T-helper 9 cell (primary cell): ENCODE data around the gene GIN1.
A peak's percentile ranks its signal among the peaks of the same experiment; 100 is the strongest.
"Not testable (repeated sequence)": the region's sequence is repeated elsewhere in the genome, so short reads cannot be mapped to it uniquely, and the experiment has no call there.

Experiments
- DNase-seq: peaks from one replicate; pipeline ENCODE4 v3.0.0-alpha.2; 2020
- total RNA-seq, 2 donors: gene quantifications; one replicate each; lab custom pipeline; 2026; lab: John Stamatoyannopoulos, UW

Gene GIN1
- 7.2 to 18.4 reads per million in 2 donors for total RNA-seq

DNA sequence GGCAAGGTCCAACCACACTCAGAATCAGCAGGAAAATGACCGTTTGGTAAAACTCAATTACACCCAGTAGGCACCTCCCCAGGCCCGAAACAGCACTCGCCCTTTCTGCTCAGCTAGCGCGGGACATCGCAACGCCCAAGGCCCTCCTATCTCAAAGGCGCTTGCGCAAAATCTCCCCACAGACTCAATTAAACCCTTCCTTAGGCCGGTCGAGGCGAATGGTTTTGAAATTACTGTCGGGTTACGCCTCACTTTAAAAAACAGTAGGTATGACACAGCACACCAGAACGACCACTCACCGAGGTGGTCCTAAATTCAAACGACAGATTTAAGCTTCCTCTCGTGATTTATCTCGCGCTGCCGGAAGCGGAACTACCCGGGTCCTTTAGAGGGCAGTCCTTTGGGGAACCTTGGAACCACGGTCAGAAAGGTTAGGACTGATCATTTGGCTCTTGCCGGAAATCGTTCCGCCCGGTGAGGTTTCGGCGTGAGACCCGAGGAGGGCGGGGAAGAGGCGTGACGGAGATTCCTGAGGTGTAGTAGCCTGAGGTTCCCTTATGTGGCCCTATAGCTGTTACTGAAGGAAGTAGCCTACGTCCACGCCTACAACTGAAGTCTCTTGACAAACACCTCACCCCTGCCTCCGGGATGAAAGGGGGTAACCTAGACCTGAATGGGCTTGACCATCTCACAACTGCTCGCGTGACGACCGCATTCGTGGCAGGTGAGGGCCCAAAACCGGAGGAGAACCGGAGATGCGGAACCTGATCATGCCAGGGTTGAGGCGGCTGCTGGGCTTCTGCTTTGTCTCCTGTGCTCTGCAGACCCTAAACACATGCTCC, at the start of gene GIN1, which contains the start of gene PPIP5K2:
TSS of gene GIN1 (minus strand) at position 374 of the 842 bp plus-strand sequence. CDS start 11,431 bp downstream, outside the sequence.
TSS of gene PPIP5K2 (plus strand) at position 537 of the 842 bp plus-strand sequence. CDS start 9,289 bp downstream, outside the sequence.
- DNase-seq, result peak; percentile 94

GRCh38 chr5:103166706-103167105, 46.8 kb upstream of the GIN1 start:
- DNase-seq, result no peak

GRCh38 chr5:103151156-103151555, 31.2 kb upstream of the GIN1 start:
- no peak for DNase-seq

DNA sequence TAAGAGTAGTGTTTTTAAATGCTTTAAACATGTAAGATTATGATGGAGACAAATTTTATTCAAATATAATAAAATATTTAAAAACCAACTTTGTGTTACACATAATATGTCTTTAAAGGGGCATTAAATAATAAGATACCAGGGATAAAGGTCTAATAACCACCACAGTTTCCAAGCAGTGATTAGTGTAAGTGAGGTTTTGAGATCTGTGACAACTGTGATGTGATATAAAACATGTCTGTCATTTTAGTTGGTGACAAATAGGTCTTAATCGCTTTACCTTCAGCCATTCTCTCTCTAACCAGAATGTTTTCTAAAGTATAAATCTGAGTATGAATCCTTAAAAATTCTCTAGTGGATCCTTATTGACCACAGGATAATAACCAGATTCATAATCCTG, 28.3 kb upstream of the GIN1 start:
- DNase-seq, result no peak

- no peak for DNase-seq
These were observed 25.3 kb upstream of the GIN1 start for GRCh38 chr5:103145196-103145595.

DNA sequence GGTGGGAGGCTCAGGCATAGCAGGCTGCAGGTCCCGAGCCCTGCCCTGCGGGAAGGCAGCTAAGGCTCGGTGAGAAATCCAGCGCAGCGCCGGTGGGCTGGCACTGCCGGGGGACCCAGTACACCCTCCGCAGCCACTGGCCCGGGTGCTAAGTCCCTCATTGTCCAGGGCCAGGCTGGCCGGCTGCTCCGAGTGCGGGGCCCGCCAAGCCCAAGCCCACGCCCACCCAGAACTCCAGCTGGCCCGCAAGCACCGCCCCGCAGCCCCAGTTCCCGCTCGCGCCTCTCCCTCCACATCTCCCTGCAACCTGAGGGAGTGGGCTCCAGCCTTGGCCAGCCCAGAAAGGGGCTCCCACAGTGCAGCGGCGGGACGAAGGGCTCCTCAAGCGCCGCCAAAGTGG, 22.2 kb upstream of the GIN1 start:
- DNase-seq, result not testable (repeated sequence)

GRCh38 chr5:103139264-103139865, 19.4 kb upstream of the GIN1 start:
- DNase-seq, result peak; percentile 80

- no peak for DNase-seq
These were observed 18.3 kb upstream of the GIN1 start for GRCh38 chr5:103138202-103138690.

- no peak for DNase-seq
These were observed 15.5 kb upstream of the GIN1 start for GRCh38 chr5:103135461-103135860.

- DNase-seq, result no peak
These were observed 13.3 kb upstream of the GIN1 start for GRCh38 chr5:103133231-103133630.

- DNase-seq, result no peak
These were observed 12.7 kb upstream of the GIN1 start for GRCh38 chr5:103132684-103133083.

GRCh38 chr5:103128202-103128601, 8.3 kb upstream of the GIN1 start:
- DNase-seq, result no peak

DNA sequence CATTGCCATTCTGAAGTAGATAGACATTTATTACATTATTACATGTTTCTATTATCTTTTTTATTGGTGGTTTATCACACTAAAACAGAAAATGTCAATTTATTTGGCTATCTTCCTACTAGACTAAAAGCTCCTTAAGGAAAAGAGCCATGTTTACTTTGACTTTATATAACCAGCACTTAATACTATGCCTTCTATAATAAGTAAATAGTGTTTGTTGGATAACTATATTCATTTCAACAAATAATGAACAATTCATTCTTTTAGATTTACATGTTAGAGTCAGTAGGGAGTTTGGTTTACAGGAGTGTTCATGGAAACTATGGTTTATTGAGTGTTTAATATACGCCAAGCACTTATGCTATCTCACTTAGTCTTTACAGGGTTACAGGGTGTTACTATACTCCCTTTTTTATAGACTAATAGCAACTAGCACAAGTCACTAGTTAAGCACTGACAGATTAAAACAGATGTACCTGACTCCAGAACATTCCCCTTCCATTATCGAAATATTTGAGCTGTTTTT, 7.4 kb upstream of the GIN1 start:
- no peak for DNase-seq

DNA sequence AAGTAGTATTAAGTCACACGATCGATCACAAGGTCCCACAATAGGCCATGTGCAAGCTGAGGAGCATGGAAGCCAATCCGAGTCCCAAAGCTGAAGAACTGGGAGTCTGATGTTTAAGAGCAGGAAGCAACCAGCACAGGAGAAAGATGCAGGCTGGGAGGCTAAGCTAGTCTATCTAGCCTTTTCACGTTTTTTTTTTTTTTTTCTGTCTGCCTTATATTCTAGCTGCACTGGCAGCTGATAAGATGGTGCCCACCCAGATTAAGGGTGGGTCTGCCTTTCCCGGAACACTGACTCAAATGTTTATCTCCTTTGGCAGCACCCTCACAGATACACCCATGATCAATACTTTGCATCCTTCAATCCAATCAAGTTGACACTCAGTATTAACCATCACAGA, 6.6 kb upstream of the GIN1 start:
- DNase-seq, result no peak

DNA sequence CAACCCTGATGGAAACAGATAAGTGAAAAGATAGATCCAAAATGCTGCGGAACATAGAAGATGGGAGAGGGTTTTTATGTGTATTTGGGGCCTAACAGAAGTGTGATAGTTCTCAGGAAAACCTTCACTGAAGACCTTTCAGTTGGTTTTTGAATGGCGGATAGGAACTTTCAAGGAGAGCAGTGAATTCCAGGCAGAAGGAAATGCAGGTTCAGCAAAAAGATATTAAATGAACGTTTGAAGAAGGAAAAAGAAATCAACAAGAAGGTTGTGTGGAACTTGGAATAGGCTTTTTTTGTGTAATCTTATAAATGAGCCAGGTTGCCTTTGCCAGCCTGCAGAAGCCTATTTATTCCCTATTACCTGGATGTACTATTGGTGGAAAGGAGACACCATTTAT, 2.3 kb upstream of the GIN1 start:
- DNase-seq, result no peak

- no peak for DNase-seq
These were observed 766 bp upstream of the GIN1 start for GRCh38 chr5:103120607-103121200.

GRCh38 chr5:103119070-103119764, 721 bp downstream of the GIN1 start:
- no peak for DNase-seq

- DNase-seq, result no peak
These were observed 2.4 kb downstream of the GIN1 start for GRCh38 chr5:103117471-103117991.

DNA sequence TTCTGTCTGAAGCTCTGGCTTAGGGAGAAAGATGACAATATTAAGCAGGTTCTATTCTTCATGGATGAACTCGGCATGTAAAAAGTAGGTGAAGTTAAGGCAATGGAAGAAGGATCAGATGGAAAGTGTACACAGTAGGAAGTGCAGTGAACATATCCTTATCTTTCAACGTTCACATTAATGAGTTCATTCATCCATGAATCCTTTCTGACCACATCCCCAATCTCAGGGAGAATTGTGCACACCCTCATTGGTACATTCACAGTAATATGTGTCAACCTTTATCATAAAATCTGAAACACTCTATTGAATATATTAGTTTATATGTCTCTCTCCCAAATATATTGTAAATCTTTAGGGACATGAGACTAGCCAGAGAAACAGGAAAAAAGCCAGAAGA, 5.5 kb downstream of the GIN1 start:
- DNase-seq, result no peak

GRCh38 chr5:103112910-103113309, 7.0 kb downstream of the GIN1 start:
- DNase-seq, result no peak

GRCh38 chr5:103111468-103111867, 8.5 kb downstream of the GIN1 start:
- DNase-seq, result no peak

- DNase-seq, result no peak
These were observed 9.5 kb downstream of the GIN1 start for GRCh38 chr5:103110403-103110802.
